ENCODE measurements around the gene GBGT1. TPM values are rescaled to one million over a fixed set of nuclear protein-coding genes. Genes with fewer than 3 reads are reported as not detected.
"Not testable (repeated sequence)": the region's sequence is repeated elsewhere in the genome, so short reads cannot be mapped to it uniquely, and the experiment has no call there.

Gene GBGT1
- total RNA-seq, 2 donors from 2014 or later, result 4.9 to 5.5 TPM

DNA sequence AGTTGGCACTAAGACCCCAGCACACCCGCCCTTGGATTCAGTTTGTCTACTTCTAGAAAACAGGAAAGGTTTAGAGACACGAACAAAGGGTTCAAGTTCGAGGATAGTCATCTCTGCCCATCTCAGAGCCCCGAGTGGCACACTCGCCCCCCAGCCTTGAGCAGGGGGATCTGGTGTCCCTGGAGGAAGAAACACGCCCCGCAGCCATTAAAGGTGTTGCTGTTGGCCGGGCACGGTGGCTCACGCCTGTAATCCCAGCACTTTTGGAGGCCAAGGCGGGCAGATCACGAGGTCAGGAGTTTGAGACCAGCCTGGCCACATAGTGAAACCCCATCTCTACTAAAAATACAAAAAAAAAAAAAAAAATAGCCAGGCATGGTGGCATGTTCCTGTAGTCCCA is 6.0 kb upstream of the GBGT1 start:
- intact Hi-C loops (cut with DNase I, micrococcal nuclease); ATAC-seq; DNase-seq: not testable (repeated sequence)

GRCh38 chr9:133169102-133169501 is 5.4 kb upstream of the GBGT1 start:
- DNase-seq, result no peak
- no peak for ATAC-seq
- intact Hi-C loops (cut with DNase I, micrococcal nuclease), result no loop called here

GRCh38 chr9:133168432-133168831 is 4.7 kb upstream of the GBGT1 start:
- DNase-seq, result no peak
- intact Hi-C loops (cut with DNase I, micrococcal nuclease), result no loop called here
- ATAC-seq, result no peak

GRCh38 chr9:133167769-133168168 is 4.1 kb upstream of the GBGT1 start:
- intact Hi-C loops (cut with DNase I, micrococcal nuclease), result no loop called here
- DNase-seq, result no peak
- ATAC-seq, result no peak

DNA sequence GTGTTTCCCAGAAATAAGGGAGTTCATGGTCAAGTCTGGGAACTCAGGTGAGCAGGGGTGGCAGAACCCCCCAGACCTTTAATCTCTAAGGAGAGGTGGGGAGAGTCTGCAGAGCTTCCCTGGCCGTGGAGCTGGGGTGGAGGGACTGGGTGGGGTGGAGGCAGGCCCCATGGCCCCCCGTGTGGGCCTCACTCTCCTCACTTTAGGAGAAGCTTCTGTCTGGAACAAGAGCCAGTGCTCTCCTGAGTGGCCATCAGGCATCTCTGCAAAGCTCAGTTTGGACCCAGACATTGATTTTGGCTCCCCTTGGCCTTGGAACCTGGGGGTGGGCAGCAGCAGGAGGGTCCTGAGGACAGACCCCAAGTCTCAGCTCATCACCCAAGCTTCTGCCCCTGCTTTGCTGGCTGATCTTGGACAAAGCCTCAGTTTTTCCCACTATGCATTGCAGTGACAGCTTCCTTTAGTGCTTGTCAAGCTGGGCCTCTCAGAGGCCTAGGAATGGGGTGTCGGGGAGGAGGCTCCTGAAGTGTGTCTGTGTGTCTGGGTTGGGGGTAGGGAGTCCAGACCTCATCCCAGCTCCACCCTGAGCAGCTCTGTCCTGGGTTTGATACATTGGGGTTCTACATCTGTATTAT is 3.5 kb upstream of the GBGT1 start:
- DNase-seq (no peak), ATAC-seq (no peak)
- intact Hi-C loops (cut with DNase I, micrococcal nuclease), result no loop called here

GRCh38 chr9:133166392-133166791 is 2.7 kb upstream of the GBGT1 start:
- DNase-seq (no peak), ATAC-seq (no peak)
- intact Hi-C loops (cut with DNase I, micrococcal nuclease), result no loop called here

- intact Hi-C loops (cut with DNase I, micrococcal nuclease), result no loop called here
- DNase-seq (no peak), ATAC-seq (no peak)
Measured at GRCh38 chr9:133165452-133165730, 1.7 kb upstream of the GBGT1 start.

DNA sequence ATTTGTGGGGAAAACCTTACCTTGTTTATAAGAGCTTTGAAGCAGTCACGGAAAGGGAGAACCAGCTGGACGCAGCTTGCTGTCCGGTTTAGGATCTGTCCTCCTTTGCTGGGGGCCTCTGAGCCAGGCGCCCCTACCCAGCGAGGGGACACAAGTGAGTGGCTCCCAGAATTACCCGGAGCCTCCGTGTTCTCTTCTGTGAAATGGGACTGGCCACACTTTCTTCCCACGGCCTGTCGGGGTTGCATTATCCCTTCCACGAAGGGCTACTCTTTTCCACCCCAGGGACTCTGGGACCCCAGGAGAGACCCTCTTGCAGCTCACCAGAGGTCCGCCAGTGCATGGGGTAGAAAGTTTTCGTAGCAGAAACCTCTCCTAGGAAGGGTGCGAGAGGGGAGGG is 477 bp upstream of the GBGT1 start:
- DNase-seq, result no peak
- intact Hi-C loops (cut with DNase I, micrococcal nuclease), result no loop called here
- ATAC-seq, result no peak

DNA sequence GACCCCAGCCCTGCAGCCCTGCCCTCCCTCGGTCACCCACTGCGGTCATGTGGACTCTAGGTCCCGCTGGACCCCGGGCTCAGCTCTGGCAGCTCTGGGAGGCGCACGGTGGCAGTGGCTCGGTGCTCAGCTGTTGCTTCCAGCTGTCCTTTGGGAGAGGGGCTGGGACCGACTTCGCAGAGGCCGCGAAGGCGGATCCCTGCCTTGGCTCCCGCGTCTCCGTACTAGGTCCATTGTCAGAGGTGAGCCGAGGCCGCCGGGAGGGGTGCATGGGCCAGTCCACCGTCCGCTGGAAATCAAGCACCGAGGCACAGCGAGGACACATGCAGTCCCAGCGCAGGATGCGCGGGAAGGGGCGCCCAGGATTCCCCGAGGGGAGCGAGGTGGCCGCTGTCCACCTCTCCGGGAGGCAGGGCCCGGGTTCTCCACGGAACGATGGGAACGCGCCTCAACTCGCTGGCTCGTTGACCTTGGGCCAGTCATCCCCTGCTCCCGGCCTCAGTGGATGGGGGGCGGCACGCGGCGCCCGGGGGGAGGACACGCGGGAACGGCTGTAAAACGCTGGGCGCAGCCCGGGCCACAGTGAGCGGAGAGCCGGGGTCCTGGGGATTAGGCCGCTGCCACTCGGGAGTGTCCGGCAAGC is 732 bp downstream of the GBGT1 start:
- no peak for ATAC-seq
- DNase-seq, result no peak
- intact Hi-C loops (cut with DNase I, micrococcal nuclease), result no loop called here

DNA sequence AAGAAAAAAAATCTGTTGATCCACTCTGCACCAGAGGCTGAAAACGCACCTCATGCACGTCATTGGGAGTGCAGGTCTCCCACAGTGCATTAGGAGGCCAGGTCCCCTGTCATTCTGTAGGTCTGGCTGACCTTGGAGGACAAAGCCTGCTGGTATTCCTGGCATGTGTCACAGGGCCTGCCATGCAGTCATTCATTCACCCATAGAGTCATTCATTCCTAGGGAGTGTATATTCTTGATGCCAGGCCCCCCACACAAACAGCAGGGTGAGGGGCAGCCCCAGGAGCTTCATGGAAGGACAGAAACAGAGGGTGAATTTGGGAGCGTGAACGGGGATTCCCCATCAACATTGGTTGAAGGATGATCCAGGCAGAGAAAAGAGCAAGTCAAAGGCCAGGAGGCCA is 2.2 kb downstream of the GBGT1 start:
- intact Hi-C loops (cut with DNase I, micrococcal nuclease), result no loop called here
- ATAC-seq (no peak), DNase-seq (no peak)

- peak; percentile 53 to 70 for DNase-seq
- intact Hi-C loops (cut with DNase I, micrococcal nuclease), result no loop called here
- ATAC-seq, result peak; percentile 85
Measured at GRCh38 chr9:133160742-133161546, 2.8 kb downstream of the GBGT1 start.

- intact Hi-C loops (cut with DNase I, micrococcal nuclease), result no loop called here
- DNase-seq, result no peak
- ATAC-seq, result no peak
Measured at GRCh38 chr9:133158695-133159094, 5.0 kb downstream of the GBGT1 start.

DNA sequence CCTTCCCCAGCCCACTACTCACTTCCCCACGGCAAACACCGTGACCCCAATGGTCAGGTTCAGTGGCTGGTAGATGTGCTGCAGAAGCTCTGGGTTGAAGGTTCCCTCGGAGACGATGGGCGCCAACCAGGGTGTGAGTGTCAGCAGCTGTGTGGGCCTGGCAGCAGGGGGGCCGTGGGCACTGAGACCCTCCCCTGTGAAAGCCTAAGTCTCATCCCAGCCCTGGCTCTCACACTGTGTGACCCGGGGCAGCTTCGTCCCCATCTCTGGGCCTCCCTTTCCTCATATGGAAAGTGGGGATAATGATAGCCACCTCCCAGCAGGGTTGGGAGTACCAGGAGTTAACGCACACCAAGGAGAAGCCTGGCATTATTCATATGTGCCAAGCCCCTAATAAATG is 8.6 kb downstream of the GBGT1 start:
- ATAC-seq, result no peak
- intact Hi-C loops (cut with DNase I, micrococcal nuclease), result no loop called here
- no peak for DNase-seq

DNA sequence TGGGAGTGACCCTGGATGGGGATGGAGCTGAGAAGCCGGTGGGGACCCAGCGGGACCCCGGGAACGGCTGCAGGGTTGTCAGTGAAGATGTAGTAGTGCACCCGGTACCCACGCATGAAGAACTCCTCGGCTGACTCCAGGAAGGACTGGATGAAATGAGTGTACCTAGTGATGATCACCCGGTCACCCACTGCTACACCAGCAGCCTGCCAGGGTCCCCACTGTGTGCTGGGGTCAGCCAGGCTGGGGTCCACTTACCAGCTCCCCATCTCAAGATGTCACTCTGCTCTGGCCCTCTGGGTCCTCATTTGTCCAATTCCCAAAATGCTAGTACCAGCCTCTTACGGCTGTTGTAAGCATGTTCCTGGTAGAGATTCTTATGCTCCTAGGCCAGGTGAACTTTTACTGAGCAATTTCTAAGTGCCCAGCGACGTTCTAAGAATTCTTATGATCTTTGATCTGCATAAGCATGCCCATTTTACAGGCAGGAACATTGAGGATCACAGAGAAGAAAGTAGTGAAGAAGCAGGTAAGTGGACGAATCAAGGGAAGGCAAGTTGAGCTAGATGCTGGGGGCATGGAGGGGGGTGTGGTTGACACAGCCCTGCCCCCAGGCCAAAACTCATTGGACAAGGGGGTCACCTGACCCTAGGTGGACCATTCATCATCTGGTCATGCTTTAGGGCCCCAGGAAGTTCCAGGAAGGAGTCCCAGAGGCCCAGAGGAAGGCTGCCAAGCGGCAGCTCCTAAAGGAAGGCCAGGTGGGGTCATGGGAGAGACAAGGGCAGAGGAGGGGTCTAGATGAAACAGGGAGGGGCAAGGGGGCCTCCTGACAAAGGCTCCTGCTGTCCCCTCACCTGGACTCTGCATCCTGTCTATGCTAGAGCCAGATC is 9.4 kb downstream of the GBGT1 start:
- no peak for DNase-seq
- intact Hi-C loops (cut with DNase I, micrococcal nuclease), result no loop called here

GRCh38 chr9:133153227-133154096 is 10.3 kb downstream of the GBGT1 start:
- ATAC-seq, result no peak
- intact Hi-C loops (cut with DNase I, micrococcal nuclease), result no loop called here
- no peak for DNase-seq

More for the DNA sequence above, 9.4 kb downstream of the GBGT1 start:
- ATAC-seq, result no peak

DNA sequence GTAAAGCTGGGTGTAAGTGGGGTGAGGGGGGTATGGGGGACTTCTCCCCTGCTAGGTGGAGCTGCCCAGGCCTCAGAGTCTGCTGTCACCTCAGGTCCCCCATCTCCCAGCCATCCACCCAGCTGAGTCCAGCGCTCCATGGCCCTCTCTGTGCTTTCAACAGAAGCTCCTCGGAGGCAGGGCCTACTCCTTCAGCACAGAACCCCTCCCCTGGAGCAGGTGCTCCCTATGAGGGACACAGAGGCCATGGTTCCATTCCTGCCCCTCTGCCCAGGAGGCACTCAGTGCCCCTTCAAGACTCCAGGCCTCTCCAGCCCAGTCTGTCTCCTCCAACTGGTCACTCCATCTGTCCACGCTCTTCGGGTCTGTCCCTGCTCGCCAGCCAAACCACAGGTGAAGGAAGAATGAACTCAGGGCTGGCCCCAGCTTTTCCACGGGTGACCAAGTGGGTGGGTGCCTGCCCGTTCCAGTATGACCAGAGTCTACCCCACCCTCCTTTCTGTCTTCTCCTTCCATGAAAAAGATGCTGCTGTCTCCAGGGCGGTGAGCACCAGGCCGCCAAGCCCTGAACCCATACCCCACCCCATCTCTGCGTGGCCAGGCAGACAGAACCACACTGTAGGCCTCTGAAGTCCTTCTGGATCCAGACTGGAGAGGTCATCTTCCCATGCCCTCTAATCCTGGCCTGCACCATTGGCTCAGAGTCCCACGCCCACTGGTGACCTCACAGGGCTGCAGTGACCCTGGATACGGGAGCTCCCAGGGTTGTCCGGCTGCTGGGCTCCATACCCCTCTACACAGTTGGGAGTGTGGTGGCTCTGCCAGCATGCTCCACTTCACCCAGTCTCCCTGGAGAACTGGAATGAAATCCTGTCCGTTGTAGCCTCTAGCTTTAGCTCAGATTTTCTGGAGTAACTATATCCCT is 11.9 kb downstream of the GBGT1 start:
- ATAC-seq (no peak), DNase-seq (no peak)
- intact Hi-C loops (cut with DNase I, micrococcal nuclease), result no loop called here

GRCh38 chr9:133151041-133151440 is 12.7 kb downstream of the GBGT1 start:
- intact Hi-C loops (cut with DNase I, micrococcal nuclease), result no loop called here
- DNase-seq, result no peak
- no peak for ATAC-seq
